GM08714 (cell line): Measurements from ENCODE around the gene KLHL20.
"Not testable (repeated sequence)": the region's sequence is repeated elsewhere in the genome, so short reads cannot be mapped to it uniquely, and the experiment has no call there.

Experiments used
- H3K4me3 ChIP-seq: fragments of 200-500 bp; sonication (Bioruptor generic); 2 replicates; pipeline ENCODE4 v1.5.1; 2014; ENCODE audit warnings: mild to moderate bottlenecking, low read length, inconsistent platforms
- ZNF274 ChIP-seq: IDR thresholded peaks from 2 replicates; pipeline ENCODE4 v1.6.1; 2012; ENCODE audit warnings: mild to moderate bottlenecking, low read depth, low read length

Gene KLHL20

GRCh38 chr1:173714759-173715537, at the start of gene KLHL20:
TSS of gene KLHL20 (plus strand) at chr1:173714981. CDS start at chr1:173716044, 1,063 bp downstream.
- peak within 1 kb of the TSS; percentile 98 for H3K4me3 ChIP-seq
- no peak for TF ChIP-seq ZNF274

GRCh38 chr1:173666646-173667045, 48.1 kb upstream of the KLHL20 start:
- no peak overlapping the region for H3K4me3 ChIP-seq
- no peak for TF ChIP-seq ZNF274

- TF ChIP-seq ZNF274: no peak
- H3K4me3 ChIP-seq: no peak within 1 kb of the TSS
Measured at GRCh38 chr1:173669491-173669941, 45.3 kb upstream of the KLHL20 start, which contains the start of gene ANKRD45. TSS of gene ANKRD45 (minus strand) at chr1:173669851. CDS start at chr1:173659418, 10,433 bp downstream.

- not testable (repeated sequence) for H3K4me3 ChIP-seq
Measured at GRCh38 chr1:173674496-173674895, 40.3 kb upstream of the KLHL20 start.

- not testable (repeated sequence) for H3K4me3 ChIP-seq
Measured at GRCh38 chr1:173680152-173680551, 34.6 kb upstream of the KLHL20 start.

GRCh38 chr1:173682184-173682583, 32.6 kb upstream of the KLHL20 start:
- no peak for TF ChIP-seq ZNF274
- H3K4me3 ChIP-seq: no peak overlapping the region

GRCh38 chr1:173683838-173684237, 30.9 kb upstream of the KLHL20 start:
- not testable (repeated sequence) for H3K4me3 ChIP-seq

GRCh38 chr1:173685121-173685520, 29.7 kb upstream of the KLHL20 start:
- H3K4me3 ChIP-seq: not testable (repeated sequence)

- no peak for TF ChIP-seq ZNF274
- H3K4me3 ChIP-seq: no peak overlapping the region
Measured at GRCh38 chr1:173688300-173688699, 26.5 kb upstream of the KLHL20 start.

- H3K4me3 ChIP-seq: no peak overlapping the region
- TF ChIP-seq ZNF274: no peak
Measured at GRCh38 chr1:173693238-173693637, 21.5 kb upstream of the KLHL20 start.

- not testable (repeated sequence) for H3K4me3 ChIP-seq
Measured at GRCh38 chr1:173701299-173701698, 13.5 kb upstream of the KLHL20 start.

- no peak overlapping the region for H3K4me3 ChIP-seq
- no peak for TF ChIP-seq ZNF274
Measured at GRCh38 chr1:173702736-173703135, 12.0 kb upstream of the KLHL20 start.

- no peak for TF ChIP-seq ZNF274
- H3K4me3 ChIP-seq: no peak overlapping the region
Measured at GRCh38 chr1:173705117-173705516, 9.7 kb upstream of the KLHL20 start.

- no peak for TF ChIP-seq ZNF274
- H3K4me3 ChIP-seq: no peak overlapping the region
Measured at GRCh38 chr1:173708787-173709186, 6.0 kb upstream of the KLHL20 start.

GRCh38 chr1:173714441-173714758, 381 bp upstream of the KLHL20 start:
- peak overlapping the region; percentile 98; the same call in 1 of the 2 replicates for H3K4me3 ChIP-seq
- TF ChIP-seq ZNF274: no peak

- TF ChIP-seq ZNF274: no peak
- peak overlapping the region; percentile 98 for H3K4me3 ChIP-seq
Measured at GRCh38 chr1:173715538-173715844, 710 bp downstream of the KLHL20 start.
